CD14-positive monocyte (primary cell): Measurements from ENCODE around the gene UNC5A. TPM values are rescaled to one million over a fixed set of nuclear protein-coding genes. Genes with fewer than 3 reads are reported as not detected.
A peak's percentile ranks its signal among the peaks of the same experiment; 100 is the strongest.

Experiments
- DNase-seq, 3 donors: peaks; one replicate each; pipeline ENCODE4 v3.0.0-alpha.2; 2011 to 2022
- H2AFZ ChIP-seq: 2 replicates; pipeline ENCODE4 v1.6.0; 2012; ENCODE audit warnings: mild to moderate bottlenecking, low read depth, low read length, inconsistent platforms; ENCODE audit not compliant: insufficient read depth, poor library complexity, severe bottlenecking
- H3K27ac ChIP-seq, 2 donors: 1 replicate in 1 of 2; 2 replicates in 1 of 2; pipeline ENCODE4 v1.5.1; 2012 to 2013; ENCODE audit warnings: low read length in 2 of 2, control low read depth in 1 of 2, inconsistent platforms in 1 of 2, low read depth in 1 of 2, mild to moderate bottlenecking in 1 of 2
- H3K27me3 ChIP-seq, 2 donors: one replicate each; pipeline versions ENCODE4 v1.6.0 to v1.6.1; 2011 to 2013; ENCODE audit warnings: low read length in 2 of 2; ENCODE audit not compliant: control insufficient read depth in 2 of 2, insufficient read depth in 2 of 2
- H3K36me3 ChIP-seq, 2 donors: replicated peaks in 1 of 2; 1 replicate in 1 of 2; 2 replicates in 1 of 2; pipeline versions ENCODE4 v1.5.1 to v1.6.1; 2012 to 2013; ENCODE audit warnings: low read length in 2 of 2, control low read depth in 1 of 2, inconsistent platforms in 1 of 2, mild to moderate bottlenecking in 1 of 2; ENCODE audit not compliant: insufficient read depth in 2 of 2, control insufficient read depth in 1 of 2
- H3K4me1 ChIP-seq, 2 donors: 1 replicate in 1 of 2; 2 replicates in 1 of 2; pipeline versions ENCODE4 v1.5.1 to v1.6.1; 2012 to 2013; ENCODE audit warnings: low read length in 2 of 2, control low read depth in 1 of 2, inconsistent platforms in 1 of 2, mild to moderate bottlenecking in 1 of 2, moderate library complexity in 1 of 2; ENCODE audit not compliant: insufficient read depth in 2 of 2, control insufficient read depth in 1 of 2
- H3K4me2 ChIP-seq: replicated peaks from 2 replicates; pipeline ENCODE3; 2012; ENCODE audit warnings: low read length, moderate library complexity, mild to moderate bottlenecking; ENCODE audit not compliant: poor library complexity, severe bottlenecking; ENCODE audit errors: extremely low read depth
- H3K4me3 ChIP-seq, 3 experiments: fragments of 200-600 bp in 1 of 3; sonication (generic) in 1 of 3; replicated peaks in 1 of 3; 1 replicate in 2 of 3; 2 replicates in 1 of 3; pipeline ENCODE4 v1.5.1; 2011 to 2013; ENCODE audit warnings: low read length in 3 of 3, mild to moderate bottlenecking in 3 of 3, control low read depth in 2 of 3, low read depth in 2 of 3, inconsistent platforms in 1 of 3, moderate library complexity in 1 of 3
- H3K79me2 ChIP-seq: 2 replicates; pipeline ENCODE4 v1.6.0; 2012; ENCODE audit warnings: mild to moderate bottlenecking, control low read depth, inconsistent platforms, low read length, moderate library complexity; ENCODE audit not compliant: insufficient read depth
- H3K9ac ChIP-seq: 2 replicates; pipeline ENCODE4 v1.6.0; 2017; ENCODE audit warnings: low read length, mild to moderate bottlenecking; ENCODE audit not compliant: insufficient read depth, poor library complexity, severe bottlenecking
- H3K9me3 ChIP-seq, 2 donors: replicated peaks in 1 of 2; 1 replicate in 1 of 2; 2 replicates in 1 of 2; pipeline versions ENCODE4 v1.5.1 to v1.6.1; 2012 to 2013; ENCODE audit warnings: low read length in 2 of 2, control low read depth in 1 of 2; ENCODE audit not compliant: control insufficient read depth in 1 of 2, insufficient read depth in 1 of 2
- H4K20me1 ChIP-seq: 2 replicates; pipeline ENCODE4 v1.6.0; 2012; ENCODE audit warnings: mild to moderate bottlenecking, low read length, control low read depth, moderate library complexity; ENCODE audit not compliant: insufficient read depth
- H3K27ac Mint-ChIP-seq, 7 donors: one replicate each; pipeline ENCODE4 v1.8.0; 2020; ENCODE audit warnings: mild to moderate bottlenecking in 7 of 7, mixed read lengths in 7 of 7, moderate library complexity in 6 of 7, inconsistent platforms in 2 of 7
- H3K27me3 Mint-ChIP-seq, 3 donors: one replicate each; pipeline ENCODE4 v1.8.0; 2021 to 2022; ENCODE audit warnings: low read depth in 3 of 3, mild to moderate bottlenecking in 3 of 3, mixed read lengths in 3 of 3, moderate library complexity in 3 of 3, inconsistent platforms in 1 of 3
- H3K36me3 Mint-ChIP-seq, 2 donors: one replicate each; pipeline ENCODE4 v1.8.0; 2020; ENCODE audit warnings: mixed read lengths in 2 of 2, inconsistent platforms in 1 of 2, mild to moderate bottlenecking in 1 of 2
- H3K4me1 Mint-ChIP-seq: one replicate; pipeline ENCODE4 v1.8.0; 2020; ENCODE audit warnings: mild to moderate bottlenecking, mixed read lengths
- H3K4me3 Mint-ChIP-seq, 2 donors: one replicate each; pipeline ENCODE4 v1.8.0; 2020; ENCODE audit warnings: mild to moderate bottlenecking in 2 of 2, mixed read lengths in 2 of 2, moderate library complexity in 1 of 2
- H3K9me3 Mint-ChIP-seq, 7 donors: one replicate each; pipeline ENCODE4 v1.8.0; 2020 to 2022; ENCODE audit warnings: mixed read lengths in 7 of 7, mild to moderate bottlenecking in 6 of 7, moderate library complexity in 6 of 7, inconsistent platforms in 2 of 7
- WGBS: methylation state at CpG from one replicate; pipeline ENCODE4 v1.1.5; 2013; ENCODE audit warnings: missing lambda C conversion rate; ENCODE audit not compliant: insufficient coverage; 5-methylcytosine and 5-hydroxymethylcytosine counted together
- intact Hi-C, 2 donors: fragments of 100-400 bp; cut with micrococcal nuclease; formaldehyde crosslinking; loops; one replicate each; pipeline versions ENCODE4 v1.15.0 to v1.15.1; 2023
- polyA plus RNA-seq, 3 donors: library from polyadenylated mRNA; depleted of rRNA in 1 of 3; unstranded in 2 of 3; stranded (reverse) in 1 of 3; fragments of 300-500 nt in 2 of 3; fragments of >200 nt in 1 of 3; fragmentation: Illumina TruSeq in 2 of 3; gene quantifications; 1 replicate in 2 of 3; 2 replicates in 1 of 3; pipeline ENCODE4 v1.2.3, GENCODE V29; 2012 to 2021
- TF ChIP-seq, protein P1 (sequence below): fragments of 200-600 bp; IDR thresholded peaks from one replicate; pipeline ENCODE4 v1.8.0; 2022; ENCODE audit warnings: antibody characterized with exemption, mild to moderate bottlenecking

UNC5A gene
- polyA plus RNA-seq, 3 donors: 0.03 to 0.07 TPM; not detected in 1

- TF ChIP-seq, protein P1, sequence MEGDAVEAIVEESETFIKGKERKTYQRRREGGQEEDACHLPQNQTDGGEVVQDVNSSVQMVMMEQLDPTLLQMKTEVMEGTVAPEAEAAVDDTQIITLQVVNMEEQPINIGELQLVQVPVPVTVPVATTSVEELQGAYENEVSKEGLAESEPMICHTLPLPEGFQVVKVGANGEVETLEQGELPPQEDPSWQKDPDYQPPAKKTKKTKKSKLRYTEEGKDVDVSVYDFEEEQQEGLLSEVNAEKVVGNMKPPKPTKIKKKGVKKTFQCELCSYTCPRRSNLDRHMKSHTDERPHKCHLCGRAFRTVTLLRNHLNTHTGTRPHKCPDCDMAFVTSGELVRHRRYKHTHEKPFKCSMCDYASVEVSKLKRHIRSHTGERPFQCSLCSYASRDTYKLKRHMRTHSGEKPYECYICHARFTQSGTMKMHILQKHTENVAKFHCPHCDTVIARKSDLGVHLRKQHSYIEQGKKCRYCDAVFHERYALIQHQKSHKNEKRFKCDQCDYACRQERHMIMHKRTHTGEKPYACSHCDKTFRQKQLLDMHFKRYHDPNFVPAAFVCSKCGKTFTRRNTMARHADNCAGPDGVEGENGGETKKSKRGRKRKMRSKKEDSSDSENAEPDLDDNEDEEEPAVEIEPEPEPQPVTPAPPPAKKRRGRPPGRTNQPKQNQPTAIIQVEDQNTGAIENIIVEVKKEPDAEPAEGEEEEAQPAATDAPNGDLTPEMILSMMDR: no peak
- Mint-ChIP-seq H3K27me3 (peaks cover 46 to 66% (median 48%) of the 10 kb centered on the region in 3 donors), H3K9me3 (peaks cover 0 to 19% (median 0%) of the 10 kb centered on the region in 7 donors), H3K4me1 (peaks cover 7% of the 10 kb centered on the region), H3K27ac (no peak overlapping the region), H3K36me3 (no peaks in the 10 kb centered on the region), H3K4me3 (no peak overlapping the region)
- 80% methylated on average over 3 of the region's 6 CpGs for WGBS
- Histone ChIP-seq H3K4me1 (peaks cover 2 to 7% of the 10 kb centered on the region in 2 donors), H3K9ac (no peak overlapping the region), H3K4me2 (no peak overlapping the region), H3K36me3 (no peaks in the 10 kb centered on the region), H3K27me3 (peaks cover 26 to 30% of the 10 kb centered on the region in 2 donors), H3K27ac (no peak overlapping the region), H3K79me2 (no peaks in the 10 kb centered on the region), H4K20me1 (no peaks in the 10 kb centered on the region), H2AFZ (no peak overlapping the region), H3K9me3 (peaks cover 0 to 9% of the 10 kb centered on the region in 2 donors), H3K4me3 (no peak overlapping the region)
- intact Hi-C loops: no loop called here
- DNase-seq: no peak
Measured at GRCh38 chr5:176821441-176821840, 11.1 kb downstream of the UNC5A start.

- Histone ChIP-seq H3K4me3 (no peak overlapping the region), H2AFZ (no peak overlapping the region), H3K9me3 (peaks cover 0 to 9% of the 10 kb centered on the region in 2 donors), H3K4me1 (peaks cover 2 to 7% of the 10 kb centered on the region in 2 donors), H3K79me2 (no peaks in the 10 kb centered on the region), H3K36me3 (no peaks in the 10 kb centered on the region), H3K9ac (no peak overlapping the region), H4K20me1 (no peaks in the 10 kb centered on the region), H3K27me3 (peaks cover 18 to 23% of the 10 kb centered on the region in 2 donors), H3K4me2 (no peak overlapping the region), H3K27ac (no peak overlapping the region)
- H3K36me3 Mint-ChIP-seq: no peaks in the 10 kb centered on the region
- peaks cover 0 to 12% (median 0%) of the 10 kb centered on the region in 7 donors for H3K9me3 Mint-ChIP-seq
- peaks cover 7% of the 10 kb centered on the region for H3K4me1 Mint-ChIP-seq
- intact Hi-C loops: no loop called here
- H3K4me3 Mint-ChIP-seq: no peak overlapping the region
- DNase-seq: no peak
- H3K27me3 Mint-ChIP-seq: peaks cover 38 to 58% (median 40%) of the 10 kb centered on the region in 3 donors
- WGBS: 94% methylated on average over 12 of the region's 13 CpGs
- peak overlapping the region in 1 of 7 donors; percentile 13 for H3K27ac Mint-ChIP-seq
- TF ChIP-seq, protein P1: no peak
Measured at GRCh38 chr5:176822041-176822792, 11.9 kb downstream of the UNC5A start.
